Right ventricle myocardium inferior (tissue), 1 donor: ENCODE measurements around the gene WFDC12. TPM values are rescaled to one million over a fixed set of nuclear protein-coding genes. Genes with fewer than 3 reads are reported as not detected.

Source experiments
- total RNA-seq: library from RNA; stranded (reverse); fragmentation: NEBNext Ultra II Directional; extraction: Animal tissue kit (Norgen Biotek cat#: 25700); gene quantifications from one replicate; pipeline ENCODE4 v1.2.1, GENCODE V29; 2021
- donor health status: DM: no; HTN: yes; CAD: no; lungs with severe emphysema.

WFDC12 gene
- total RNA-seq, 1 donor from 2014 or later: not detected

Other genes with a start within 250 kb of the WFDC12 start
- 110 TPM for gene YWHAB, start 238.8 kb downstream of the WFDC12 start, total RNA-seq
- gene PABPC1L, start 214.4 kb downstream of the WFDC12 start, total RNA-seq: 2.3 TPM
- gene TOMM34, start 164.1 kb downstream of the WFDC12 start, total RNA-seq: 10.3 TPM
- gene STK4, start 158.0 kb downstream of the WFDC12 start, total RNA-seq: 10.3 TPM
- not detected for gene KCNS1, start 23.3 kb downstream of the WFDC12 start, total RNA-seq
- gene WFDC5, start 9.3 kb downstream of the WFDC12 start, total RNA-seq: not detected
- not detected for gene PI3, start 50.4 kb upstream of the WFDC12 start, total RNA-seq
- gene SEMG1, start 82.6 kb upstream of the WFDC12 start, total RNA-seq: not detected
- gene SEMG2, start 96.9 kb upstream of the WFDC12 start, total RNA-seq: not detected
- gene SLPI, start 130.1 kb upstream of the WFDC12 start, total RNA-seq: 5.7 TPM
- not detected for gene RBPJL, start 182.4 kb upstream of the WFDC12 start, total RNA-seq
- gene MATN4, start 183.8 kb upstream of the WFDC12 start, total RNA-seq: not detected
- gene SDC4, start 224.0 kb upstream of the WFDC12 start, total RNA-seq: 82.1 TPM
- 21.9 TPM for gene SYS1, start 238.7 kb upstream of the WFDC12 start, total RNA-seq